Measurements from ENCODE around the gene SLIT1. TPM values are rescaled to one million over a fixed set of nuclear protein-coding genes. Genes with fewer than 3 reads are reported as not detected.
A peak's percentile ranks its signal among the peaks of the same experiment; 100 is the strongest.
"Not testable (repeated sequence)": the region's sequence is repeated elsewhere in the genome, so short reads cannot be mapped to it uniquely, and the experiment has no call there.

The SLIT1 gene
- total and polyA plus RNA-seq, 5 donors from 2014 or later: 0.32 TPM; not detected in 4

DNA sequence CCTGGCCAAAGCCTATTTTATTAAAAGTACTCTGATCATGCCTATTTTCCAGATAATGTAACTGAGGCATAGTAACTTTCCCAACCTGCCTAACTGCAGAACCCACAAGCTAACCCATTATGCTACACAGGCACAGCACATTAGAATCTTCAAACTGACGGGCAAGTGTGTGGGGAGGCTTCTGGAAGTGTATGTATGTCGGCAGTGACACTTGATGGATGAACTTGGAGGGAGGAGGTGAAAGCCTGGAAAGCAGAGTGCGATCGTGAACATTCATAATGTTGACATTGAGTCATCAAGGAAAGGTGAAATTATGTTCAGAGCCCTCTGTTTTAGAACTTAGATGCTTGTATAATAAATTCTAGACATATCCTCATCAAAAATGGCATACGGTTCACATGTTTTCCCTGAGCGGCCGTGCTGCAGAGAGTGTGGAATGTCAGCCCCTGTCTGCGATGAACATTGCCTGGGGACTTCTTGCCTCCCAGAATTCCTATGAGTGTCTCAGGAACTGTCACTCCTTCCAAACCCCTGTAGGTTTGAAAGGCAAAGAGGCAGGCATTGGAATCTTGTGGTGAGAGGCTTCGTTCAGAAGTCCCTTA is 102.4 kb downstream of the SLIT1 start:
- Histone ChIP-seq H3K36me3 (ENCODE audit: control insufficient read depth, insufficient read depth, low read length) (no peaks in the 10 kb centered on the region), H3K4me1 (ENCODE audit: control insufficient read depth, insufficient read depth, low read length, poor library complexity, severe bottlenecking) (no peaks in the 10 kb centered on the region), H3K27me3 (ENCODE audit: control insufficient read depth, insufficient read depth, low read length) (peaks cover 8% of the 10 kb centered on the region), H3K4me3 (ENCODE audit: low read depth, low read length) (no peak overlapping the region), H3K27ac (ENCODE audit: insufficient read depth, low read length, poor library complexity, severe bottlenecking) (no peak overlapping the region), H3K9me3 (ENCODE audit: control insufficient read depth in 2 of 2, low read length in 2 of 2) (no peaks in the 10 kb centered on the region)
- no peaks in the 10 kb centered on the region for H3K4me1 Mint-ChIP-seq
- peaks cover 26% of the 10 kb centered on the region for H3K27me3 Mint-ChIP-seq
- H3K4me3 Mint-ChIP-seq: no peak overlapping the region
- H3K9me3 Mint-ChIP-seq: peaks cover 0 to 3% (median 0%) of the 10 kb centered on the region in 7 donors
- no peak overlapping the region for H3K27ac Mint-ChIP-seq
- H3K36me3 Mint-ChIP-seq: no peaks in the 10 kb centered on the region
- DNase-seq (no peak), ATAC-seq (ENCODE audit: low read depth in 2 of 2) (no peak)

DNA sequence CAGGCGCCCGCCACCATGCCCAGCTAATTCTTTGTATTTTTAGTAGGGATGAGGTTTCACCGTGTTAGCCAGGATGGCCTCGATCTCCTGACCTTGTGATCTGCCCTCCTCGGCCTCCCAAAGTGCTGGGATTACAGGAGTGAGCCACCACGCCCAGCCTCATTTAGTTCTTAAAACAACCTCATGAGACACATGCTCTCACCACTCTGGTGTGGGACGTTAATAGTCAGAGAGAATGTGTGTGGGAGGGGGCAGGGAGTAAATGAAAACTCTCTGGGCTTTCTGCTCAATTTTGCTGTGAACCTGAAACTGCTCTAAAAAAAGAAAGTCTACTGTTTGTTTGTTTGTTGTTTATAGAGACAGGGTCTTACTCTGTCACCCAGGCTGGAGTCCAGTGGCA is 103.2 kb downstream of the SLIT1 start:
- DNase-seq; H3K36me3 Mint-ChIP-seq; H3K4me3 Mint-ChIP-seq; H3K9me3 ChIP-seq (ENCODE audit: control insufficient read depth in 2 of 2, low read length in 2 of 2); H3K27me3 ChIP-seq (ENCODE audit: control insufficient read depth, insufficient read depth, low read length); ATAC-seq (ENCODE audit: low read depth in 2 of 2); H3K4me1 ChIP-seq (ENCODE audit: control insufficient read depth, insufficient read depth, low read length, poor library complexity, severe bottlenecking); H3K27ac Mint-ChIP-seq; H3K9me3 Mint-ChIP-seq; H3K27ac ChIP-seq (ENCODE audit: insufficient read depth, low read length, poor library complexity, severe bottlenecking); H3K4me1 Mint-ChIP-seq; H3K4me3 ChIP-seq (ENCODE audit: low read depth, low read length); H3K36me3 ChIP-seq (ENCODE audit: control insufficient read depth, insufficient read depth, low read length): not testable (repeated sequence)
- peaks cover 26% of the 10 kb centered on the region for H3K27me3 Mint-ChIP-seq

DNA sequence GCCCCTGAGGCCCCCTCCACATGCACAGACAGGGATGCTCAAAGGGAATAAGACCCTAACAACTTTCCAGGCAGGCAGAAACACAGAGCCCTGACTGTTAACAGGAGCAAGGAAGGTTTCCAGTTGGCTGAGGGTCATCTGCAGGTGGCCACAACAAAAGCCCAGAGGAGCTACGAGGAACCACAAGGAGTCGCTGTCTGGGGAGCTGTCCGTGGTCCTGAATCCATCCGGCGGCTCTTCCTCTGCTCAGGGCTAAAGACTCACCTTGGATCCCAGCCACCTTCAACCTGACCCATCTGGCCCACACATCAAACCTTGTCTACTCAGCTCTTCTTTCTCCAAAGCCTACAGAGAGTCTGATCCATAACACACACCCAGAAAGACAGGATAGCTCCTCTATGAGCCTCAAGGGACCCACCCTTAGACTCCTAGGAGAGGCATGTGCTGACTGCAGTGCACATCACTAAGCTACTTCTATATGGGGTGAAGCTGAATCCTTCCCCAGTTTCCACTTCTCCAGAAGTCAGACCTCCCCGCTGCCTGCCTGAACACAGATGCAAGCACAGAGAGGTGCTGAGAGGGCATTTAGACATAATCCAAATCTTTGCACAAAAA is 104.0 kb downstream of the SLIT1 start:
- no peaks in the 10 kb centered on the region for H3K36me3 ChIP-seq (ENCODE audit: control insufficient read depth, insufficient read depth, low read length)
- no peak overlapping the region for H3K4me3 Mint-ChIP-seq
- no peaks in the 10 kb centered on the region for H3K4me1 Mint-ChIP-seq
- no peak overlapping the region for H3K27ac Mint-ChIP-seq
- no peaks in the 10 kb centered on the region for H3K36me3 Mint-ChIP-seq
- H3K27me3 Mint-ChIP-seq: peaks cover 26% of the 10 kb centered on the region
- ATAC-seq (ENCODE audit: low read depth in 2 of 2) (peak in 1 of 2 donors; percentile 28), DNase-seq (peak; percentile 15 to 57 (median 36))
- H3K9me3 Mint-ChIP-seq: peaks cover 0 to 3% (median 0%) of the 10 kb centered on the region in 7 donors
- H3K9me3 ChIP-seq (ENCODE audit: control insufficient read depth in 2 of 2, low read length in 2 of 2): no peaks in the 10 kb centered on the region
- no peak overlapping the region for H3K4me3 ChIP-seq (ENCODE audit: low read depth, low read length)
- no peak overlapping the region for H3K27ac ChIP-seq (ENCODE audit: insufficient read depth, low read length, poor library complexity, severe bottlenecking)
- peaks cover 8% of the 10 kb centered on the region for H3K27me3 ChIP-seq (ENCODE audit: control insufficient read depth, insufficient read depth, low read length)
- H3K4me1 ChIP-seq (ENCODE audit: control insufficient read depth, insufficient read depth, low read length, poor library complexity, severe bottlenecking): no peaks in the 10 kb centered on the region

DNA sequence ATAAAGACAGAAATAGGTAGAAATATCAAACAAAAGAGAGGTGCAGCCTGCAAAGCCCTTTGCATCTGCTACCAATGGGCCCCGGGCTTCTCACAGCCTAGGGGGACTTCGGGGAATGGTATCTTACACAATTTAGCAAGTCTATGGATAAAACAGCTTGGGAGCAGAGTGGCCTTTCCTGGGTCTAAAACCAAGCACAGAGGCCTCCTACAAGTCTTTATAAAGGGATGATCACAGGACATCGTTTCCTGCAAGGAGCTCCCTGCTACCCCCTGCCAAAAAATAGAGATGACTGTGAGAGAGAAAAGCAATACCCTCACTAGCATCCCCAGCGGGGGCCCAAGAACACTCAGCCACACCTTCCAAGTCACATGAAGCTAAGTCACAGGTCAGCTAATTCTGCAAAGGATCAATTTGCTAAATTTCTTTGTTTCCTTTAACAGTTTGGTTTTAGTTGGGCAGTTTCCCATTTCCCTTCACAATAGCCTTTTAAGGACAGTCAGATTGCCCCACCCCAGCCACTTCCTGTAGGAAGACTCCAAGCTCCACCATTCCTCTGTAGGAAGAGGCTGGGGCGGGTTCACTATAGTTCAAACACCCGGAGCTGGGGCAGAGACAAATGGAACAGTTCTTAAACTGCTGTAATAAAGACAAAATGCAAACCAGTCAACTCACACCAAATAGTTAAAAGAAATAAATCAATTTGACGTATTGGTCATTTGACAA is 105.5 kb downstream of the SLIT1 start:
- no peak overlapping the region for H3K4me3 Mint-ChIP-seq
- H3K27ac ChIP-seq (ENCODE audit: insufficient read depth, low read length, poor library complexity, severe bottlenecking): no peak overlapping the region
- H3K9me3 Mint-ChIP-seq: peaks cover 0 to 3% (median 0%) of the 10 kb centered on the region in 7 donors
- no peak overlapping the region for H3K27ac Mint-ChIP-seq
- no peaks in the 10 kb centered on the region for H3K9me3 ChIP-seq (ENCODE audit: control insufficient read depth in 2 of 2, low read length in 2 of 2)
- H3K36me3 ChIP-seq (ENCODE audit: control insufficient read depth, insufficient read depth, low read length): no peaks in the 10 kb centered on the region
- no peaks in the 10 kb centered on the region for H3K4me1 ChIP-seq (ENCODE audit: control insufficient read depth, insufficient read depth, low read length, poor library complexity, severe bottlenecking)
- H3K4me3 ChIP-seq (ENCODE audit: low read depth, low read length): no peak overlapping the region
- H3K4me1 Mint-ChIP-seq: no peaks in the 10 kb centered on the region
- H3K36me3 Mint-ChIP-seq: no peaks in the 10 kb centered on the region
- H3K27me3 Mint-ChIP-seq: peaks cover 24% of the 10 kb centered on the region
- DNase-seq: no peak
- no peak for ATAC-seq (ENCODE audit: low read depth in 2 of 2)
- peaks cover 8% of the 10 kb centered on the region for H3K27me3 ChIP-seq (ENCODE audit: control insufficient read depth, insufficient read depth, low read length)

DNA sequence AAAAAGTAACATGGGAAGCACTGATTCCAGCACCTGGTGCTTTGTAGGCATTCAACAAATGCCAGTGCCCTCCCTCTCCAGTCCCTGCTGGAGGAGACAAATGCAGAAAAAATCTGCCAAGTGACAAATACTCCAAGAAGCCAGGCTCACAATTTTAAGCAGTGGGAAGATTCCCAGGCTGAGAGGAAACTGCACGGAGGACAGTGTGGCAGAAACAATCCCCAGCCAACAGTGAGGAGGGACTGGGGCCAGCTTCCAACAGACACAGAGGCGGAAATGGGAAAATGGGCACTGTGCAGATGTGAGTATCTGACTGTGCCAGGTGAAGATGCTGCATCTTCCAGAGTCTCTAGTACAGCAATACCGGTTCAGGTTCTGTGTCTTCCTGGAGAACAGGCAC is 106.3 kb downstream of the SLIT1 start:
- DNase-seq (no peak), ATAC-seq (ENCODE audit: low read depth in 2 of 2) (no peak)
- Mint-ChIP-seq H3K27me3 (peaks cover 22% of the 10 kb centered on the region), H3K9me3 (peaks cover 0 to 3% (median 0%) of the 10 kb centered on the region in 7 donors), H3K4me3 (no peak overlapping the region), H3K27ac (no peak overlapping the region), H3K36me3 (no peaks in the 10 kb centered on the region), H3K4me1 (no peaks in the 10 kb centered on the region)
- Histone ChIP-seq H3K9me3 (ENCODE audit: control insufficient read depth in 2 of 2, low read length in 2 of 2) (no peaks in the 10 kb centered on the region), H3K27ac (ENCODE audit: insufficient read depth, low read length, poor library complexity, severe bottlenecking) (no peak overlapping the region), H3K4me1 (ENCODE audit: control insufficient read depth, insufficient read depth, low read length, poor library complexity, severe bottlenecking) (no peaks in the 10 kb centered on the region), H3K27me3 (ENCODE audit: control insufficient read depth, insufficient read depth, low read length) (peaks cover 8% of the 10 kb centered on the region), H3K36me3 (ENCODE audit: control insufficient read depth, insufficient read depth, low read length) (no peaks in the 10 kb centered on the region), H3K4me3 (ENCODE audit: low read depth, low read length) (no peak overlapping the region)

DNA sequence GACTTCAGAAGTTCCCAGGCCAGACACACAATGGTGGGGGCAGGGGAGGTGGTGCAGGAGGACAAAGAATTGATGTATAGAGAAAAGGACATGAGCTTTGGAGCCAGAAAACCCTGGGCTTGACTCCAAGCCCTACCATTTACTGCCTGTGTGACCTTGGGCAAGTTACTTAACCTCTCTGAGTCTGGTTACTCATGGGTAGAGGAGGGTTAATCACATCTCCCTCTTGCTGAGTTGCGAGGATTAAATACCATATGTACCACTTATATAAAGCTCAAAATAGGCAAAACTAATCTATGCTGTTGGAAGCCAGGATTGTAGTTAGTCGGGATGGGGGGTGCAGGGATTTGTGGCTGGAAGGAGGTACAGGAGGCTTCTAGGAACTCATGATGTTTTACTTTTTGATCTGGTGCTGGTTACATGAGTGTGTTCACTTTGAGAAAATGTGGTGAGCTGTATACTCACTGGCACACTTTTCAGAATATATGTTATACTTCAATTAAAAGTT is 106.8 kb downstream of the SLIT1 start:
- no peak for ATAC-seq (ENCODE audit: low read depth in 2 of 2)
- no peaks in the 10 kb centered on the region for H3K4me1 Mint-ChIP-seq
- H3K27me3 ChIP-seq (ENCODE audit: control insufficient read depth, insufficient read depth, low read length): peaks cover 8% of the 10 kb centered on the region
- no peak for DNase-seq
- H3K27ac ChIP-seq (ENCODE audit: insufficient read depth, low read length, poor library complexity, severe bottlenecking): no peak overlapping the region
- peaks cover 19% of the 10 kb centered on the region for H3K27me3 Mint-ChIP-seq
- peaks cover 0 to 3% (median 0%) of the 10 kb centered on the region in 7 donors for H3K9me3 Mint-ChIP-seq
- no peaks in the 10 kb centered on the region for H3K36me3 ChIP-seq (ENCODE audit: control insufficient read depth, insufficient read depth, low read length)
- H3K9me3 ChIP-seq (ENCODE audit: control insufficient read depth in 2 of 2, low read length in 2 of 2): no peaks in the 10 kb centered on the region
- no peaks in the 10 kb centered on the region for H3K4me1 ChIP-seq (ENCODE audit: control insufficient read depth, insufficient read depth, low read length, poor library complexity, severe bottlenecking)
- H3K4me3 ChIP-seq (ENCODE audit: low read depth, low read length): no peak overlapping the region
- no peaks in the 10 kb centered on the region for H3K36me3 Mint-ChIP-seq
- H3K4me3 Mint-ChIP-seq: no peak overlapping the region
- no peak overlapping the region for H3K27ac Mint-ChIP-seq

DNA sequence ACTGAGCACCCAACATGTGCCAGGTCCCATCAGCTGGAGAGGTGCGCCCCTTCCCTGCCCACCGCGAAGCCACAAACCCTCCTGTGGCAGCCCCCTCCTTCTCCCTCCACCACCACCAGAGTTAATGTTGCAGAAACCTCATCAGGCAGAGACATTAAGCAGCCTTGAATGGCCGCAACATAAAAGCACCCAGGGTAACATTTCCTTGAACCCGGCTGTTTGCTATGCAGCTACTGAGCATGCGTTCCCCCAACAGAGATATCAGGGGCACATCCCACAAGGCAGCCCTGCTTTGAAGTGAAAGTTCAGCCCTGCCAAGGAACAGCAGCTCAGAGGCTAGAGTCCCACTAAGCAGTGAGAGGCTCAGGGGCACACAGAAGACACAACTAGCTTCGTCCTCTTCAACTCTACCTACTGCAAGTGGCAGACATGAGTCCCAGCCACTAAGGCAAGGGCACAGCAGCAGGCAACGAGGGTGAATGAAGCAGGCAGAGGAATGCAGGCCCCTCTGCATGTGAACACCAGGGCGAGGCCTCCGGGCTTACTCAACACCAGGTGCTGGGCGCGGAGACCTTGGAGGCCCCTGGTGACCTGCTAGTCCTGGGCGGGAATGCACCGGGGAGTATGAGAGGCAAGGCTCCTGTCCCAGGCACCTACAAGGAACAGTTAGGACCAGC is 107.4 kb downstream of the SLIT1 start:
- no peaks in the 10 kb centered on the region for H3K36me3 ChIP-seq (ENCODE audit: control insufficient read depth, insufficient read depth, low read length)
- no peaks in the 10 kb centered on the region for H3K36me3 Mint-ChIP-seq
- no peak overlapping the region for H3K27ac Mint-ChIP-seq
- H3K4me1 Mint-ChIP-seq: no peaks in the 10 kb centered on the region
- H3K27ac ChIP-seq (ENCODE audit: insufficient read depth, low read length, poor library complexity, severe bottlenecking): no peak overlapping the region
- H3K27me3 Mint-ChIP-seq: peaks cover 21% of the 10 kb centered on the region
- DNase-seq: no peak
- no peak overlapping the region for H3K4me3 Mint-ChIP-seq
- H3K4me3 ChIP-seq (ENCODE audit: low read depth, low read length): no peak overlapping the region
- ATAC-seq (ENCODE audit: low read depth in 2 of 2): no peak
- H3K9me3 Mint-ChIP-seq: peaks cover 0 to 5% (median 0%) of the 10 kb centered on the region in 7 donors
- H3K9me3 ChIP-seq (ENCODE audit: control insufficient read depth in 2 of 2, low read length in 2 of 2): no peaks in the 10 kb centered on the region
- H3K27me3 ChIP-seq (ENCODE audit: control insufficient read depth, insufficient read depth, low read length): peaks cover 8% of the 10 kb centered on the region
- H3K4me1 ChIP-seq (ENCODE audit: control insufficient read depth, insufficient read depth, low read length, poor library complexity, severe bottlenecking): no peaks in the 10 kb centered on the region

All from CD4-positive, CD25-positive, alpha-beta regulatory T cell (primary cell).